Hematopoietic multipotent progenitor cell treated with erythropoietin and hydrocortisone succinate and interleukin-3 and kit ligand, for 17 days (in vitro differentiated cells): ENCODE data around the gene ACADSB.

Experiments
- DNase-seq: peaks from one replicate; pipeline ENCODE4 v3.0.0-alpha.2; 2015; ENCODE audit warnings: low spot score

Gene ACADSB

GRCh38 chr10:123101872-123102271 lies 93.1 kb downstream of the ACADSB start:
- DNase-seq = no peak

GRCh38 chr10:123102673-123103072 lies 93.9 kb downstream of the ACADSB start:
- no peak for DNase-seq

GRCh38 chr10:123103944-123104343 lies 95.1 kb downstream of the ACADSB start:
- no peak for DNase-seq
